Ascending aorta (tissue), 2 donors: ENCODE results near the gene BST1. TPM values are rescaled to one million over a fixed set of nuclear protein-coding genes. Genes with fewer than 3 reads are reported as not detected.

Source experiments
- DNase-seq, 2 donors: peaks; one replicate each; pipeline ENCODE4 v3.0.0-alpha.2; 2019; ENCODE audit warnings: low spot score in 2 of 2
- H3K27ac ChIP-seq, 2 donors: fragments of 200-600 bp; sonication (generic); one replicate each; pipeline ENCODE4 v1.5.1; 2016 to 2017; ENCODE audit warnings: mild to moderate bottlenecking in 1 of 2
- H3K27me3 ChIP-seq: fragments of 200-600 bp; sonication (generic); one replicate; pipeline ENCODE4 v1.5.1; 2017
- H3K36me3 ChIP-seq, 2 donors: fragments of 200-600 bp; sonication (generic); one replicate each; pipeline ENCODE4 v1.5.1; 2016
- H3K4me1 ChIP-seq, 2 donors: fragments of 200-600 bp; sonication (generic); one replicate each; pipeline ENCODE4 v1.5.1; 2016 to 2017; ENCODE audit warnings: mild to moderate bottlenecking in 1 of 2
- H3K4me3 ChIP-seq, 2 donors: fragments of 200-600 bp; sonication (generic); one replicate each; pipeline ENCODE4 v1.5.1; 2016 to 2017; ENCODE audit warnings: mild to moderate bottlenecking in 1 of 2
- H3K9me3 ChIP-seq, 2 donors: fragments of 200-600 bp; sonication (generic); one replicate each; pipeline ENCODE4 v1.5.1; 2016
- intact Hi-C: fragments of 100-400 bp; cut with DNase I; formaldehyde crosslinking; loops from one replicate; pipeline ENCODE4 v1.15.1; 2023
- total RNA-seq: library from RNA; depleted of rRNA; stranded (reverse); fragments of >200 nt; gene quantifications from one replicate; pipeline ENCODE4 v1.1.0, GENCODE V29; 2016
- TF ChIP-seq, protein P1 (sequence below), 3 experiments: fragments of 200-600 bp in 2 of 3; fragments of 450-650 bp in 1 of 3; sonication (generic) in 2 of 3; IDR thresholded peaks; one replicate each; pipeline ENCODE4 v1.5.1; 2016 to 2019; ENCODE audit warnings: antibody characterized with exemption in 3 of 3, mild to moderate bottlenecking in 1 of 3, moderate library complexity in 1 of 3

Gene BST1
- total RNA-seq, 1 donor from 2014 or later = 22.7 TPM

DNA sequence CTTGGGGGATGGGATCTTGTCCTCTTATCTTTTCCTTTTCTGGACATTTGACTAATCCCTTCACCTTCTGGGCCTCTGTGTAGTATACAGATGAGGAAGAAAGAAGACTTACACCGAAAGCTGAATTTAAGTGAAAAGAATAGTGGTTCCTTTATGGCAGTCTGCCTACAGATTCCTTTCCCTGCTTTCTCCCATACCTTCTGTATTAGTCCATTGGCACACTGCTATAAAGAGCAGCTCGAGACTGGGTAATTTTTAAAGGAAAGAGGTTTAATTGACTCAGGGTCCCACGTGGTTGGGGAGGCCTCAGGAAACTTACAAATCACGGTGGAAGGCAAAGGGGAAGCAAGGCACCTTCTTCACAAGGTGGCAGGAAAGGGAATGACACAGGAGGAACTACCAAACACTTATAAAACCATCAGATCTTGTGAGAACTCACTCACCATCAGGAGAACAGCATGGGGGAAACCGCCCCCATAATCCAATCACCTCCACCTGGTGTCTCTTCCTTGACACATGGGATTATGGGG lies 41.2 kb downstream of the BST1 start:
- Histone ChIP-seq H3K27me3 (no peaks in the 10 kb centered on the region), H3K4me1 (no peaks in the 10 kb centered on the region), H3K27ac (no peak overlapping the region), H3K9me3 (no peaks in the 10 kb centered on the region), H3K36me3 (no peaks in the 10 kb centered on the region), H3K4me3 (no peak overlapping the region)
- no peak for DNase-seq
- intact Hi-C loops = no loop called here
- TF ChIP-seq, protein P1, sequence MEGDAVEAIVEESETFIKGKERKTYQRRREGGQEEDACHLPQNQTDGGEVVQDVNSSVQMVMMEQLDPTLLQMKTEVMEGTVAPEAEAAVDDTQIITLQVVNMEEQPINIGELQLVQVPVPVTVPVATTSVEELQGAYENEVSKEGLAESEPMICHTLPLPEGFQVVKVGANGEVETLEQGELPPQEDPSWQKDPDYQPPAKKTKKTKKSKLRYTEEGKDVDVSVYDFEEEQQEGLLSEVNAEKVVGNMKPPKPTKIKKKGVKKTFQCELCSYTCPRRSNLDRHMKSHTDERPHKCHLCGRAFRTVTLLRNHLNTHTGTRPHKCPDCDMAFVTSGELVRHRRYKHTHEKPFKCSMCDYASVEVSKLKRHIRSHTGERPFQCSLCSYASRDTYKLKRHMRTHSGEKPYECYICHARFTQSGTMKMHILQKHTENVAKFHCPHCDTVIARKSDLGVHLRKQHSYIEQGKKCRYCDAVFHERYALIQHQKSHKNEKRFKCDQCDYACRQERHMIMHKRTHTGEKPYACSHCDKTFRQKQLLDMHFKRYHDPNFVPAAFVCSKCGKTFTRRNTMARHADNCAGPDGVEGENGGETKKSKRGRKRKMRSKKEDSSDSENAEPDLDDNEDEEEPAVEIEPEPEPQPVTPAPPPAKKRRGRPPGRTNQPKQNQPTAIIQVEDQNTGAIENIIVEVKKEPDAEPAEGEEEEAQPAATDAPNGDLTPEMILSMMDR (IDR thresholded peaks at IDR 0.05) = no peak

DNA sequence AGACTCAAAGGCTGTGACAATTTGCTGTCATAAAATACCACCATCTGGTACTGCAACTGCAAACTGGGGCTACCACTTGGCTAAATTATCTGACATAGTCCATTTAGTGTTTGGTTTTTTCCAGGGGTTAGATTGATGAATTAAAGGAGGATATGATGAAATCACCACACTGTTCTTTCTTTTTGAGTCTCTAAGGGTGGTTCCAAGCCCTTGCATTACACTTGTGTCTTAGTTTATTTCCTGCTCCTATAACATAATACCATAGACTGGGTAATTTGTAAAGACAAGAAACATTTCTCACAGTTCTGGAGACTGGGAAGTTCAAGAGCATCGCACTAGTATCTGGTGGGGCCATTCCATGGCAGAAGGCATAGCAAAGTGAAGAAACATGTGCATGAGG lies 43.2 kb downstream of the BST1 start:
- Histone ChIP-seq H3K27ac (no peak overlapping the region), H3K4me3 (no peak overlapping the region), H3K9me3 (no peaks in the 10 kb centered on the region), H3K4me1 (no peaks in the 10 kb centered on the region), H3K36me3 (no peaks in the 10 kb centered on the region), H3K27me3 (no peaks in the 10 kb centered on the region)
- no peak for DNase-seq
- TF ChIP-seq, protein P1 (IDR thresholded peaks at IDR 0.05) = no peak
- intact Hi-C loops = no loop called here

DNA sequence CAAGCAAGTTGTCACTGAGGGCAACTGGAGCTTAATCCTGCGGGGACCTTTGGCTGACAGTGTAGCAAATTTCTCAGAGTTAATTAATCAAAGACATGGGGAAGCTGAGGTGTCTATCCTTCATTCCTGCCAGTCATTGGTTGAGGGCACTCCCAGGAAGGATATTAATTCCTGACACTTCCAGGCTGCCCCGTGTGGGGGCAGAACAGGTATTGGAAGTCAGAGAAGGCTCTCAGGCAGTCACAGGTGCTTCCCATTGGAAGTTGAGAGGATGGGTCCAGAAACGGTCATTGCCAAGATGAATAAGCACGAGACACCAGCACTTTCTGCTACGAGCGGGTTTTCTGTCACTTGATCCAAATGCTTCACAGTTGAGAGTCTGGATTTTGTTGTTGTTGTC lies 46.1 kb downstream of the BST1 start:
- Histone ChIP-seq H3K4me3 (no peak overlapping the region), H3K27me3 (no peaks in the 10 kb centered on the region)
- intact Hi-C loops = no loop called here

DNA sequence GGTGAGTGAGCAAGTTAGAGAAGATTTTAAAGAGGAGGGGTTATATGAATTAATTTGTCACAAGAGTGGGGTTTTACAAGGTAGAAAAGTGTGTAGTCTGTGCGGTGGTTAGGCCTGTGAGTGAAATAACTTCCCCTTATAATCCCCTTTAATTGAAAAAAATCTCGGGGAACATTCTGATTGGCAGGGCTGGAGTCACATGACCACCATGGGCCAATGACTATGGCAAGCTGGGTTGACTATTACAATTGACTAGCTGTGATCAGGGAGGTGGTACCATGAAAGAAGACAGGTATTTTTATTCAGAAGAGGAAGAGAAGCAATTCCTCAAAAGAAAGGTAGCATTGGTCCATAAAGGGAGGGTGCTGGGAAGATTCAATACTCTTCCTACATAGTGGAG lies 48.3 kb downstream of the BST1 start:
- H3K4me1 ChIP-seq = no peaks in the 10 kb centered on the region
- TF ChIP-seq, protein P1 (IDR thresholded peaks at IDR 0.05) = no peak
- no peak for DNase-seq

More for the DNA sequence above, 46.1 kb downstream of the BST1 start:
- Histone ChIP-seq H3K4me1 (no peaks in the 10 kb centered on the region), H3K27ac (no peak overlapping the region), H3K9me3 (no peaks in the 10 kb centered on the region), H3K36me3 (no peaks in the 10 kb centered on the region)
- TF ChIP-seq, protein P1 (IDR thresholded peaks at IDR 0.05) = no peak
- DNase-seq = no peak

DNA sequence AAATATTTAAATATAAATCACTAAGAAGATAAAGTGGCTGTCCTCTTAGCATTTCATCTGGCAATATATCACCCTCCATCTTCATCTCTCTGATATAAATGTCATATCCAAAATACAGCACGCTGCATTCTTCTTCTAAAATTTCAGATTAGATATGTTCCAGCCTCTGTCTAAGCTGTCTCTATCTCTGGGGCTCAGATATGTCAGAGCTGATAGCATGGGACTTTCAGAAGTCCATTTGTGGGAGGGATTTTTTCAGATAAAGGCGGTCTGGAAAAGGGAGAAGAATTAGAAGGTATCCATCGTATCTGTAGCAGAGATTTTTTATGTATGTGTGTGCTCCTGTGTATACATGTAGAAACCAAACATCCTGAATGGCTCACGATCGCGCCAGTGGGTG lies 50.2 kb downstream of the BST1 start:
- TF ChIP-seq, protein P1 (IDR thresholded peaks at IDR 0.05) = no peak
- Histone ChIP-seq H3K36me3 (no peaks in the 10 kb centered on the region), H3K27ac (no peak overlapping the region), H3K4me1 (no peaks in the 10 kb centered on the region), H3K27me3 (no peaks in the 10 kb centered on the region), H3K9me3 (no peaks in the 10 kb centered on the region), H3K4me3 (no peak overlapping the region)
- no peak for DNase-seq
- intact Hi-C loops = no loop called here

More for the DNA sequence above, 48.3 kb downstream of the BST1 start:
- intact Hi-C loops = no loop called here
- H3K36me3 ChIP-seq = no peaks in the 10 kb centered on the region
- no peaks in the 10 kb centered on the region for H3K9me3 ChIP-seq
- no peak overlapping the region for H3K4me3 ChIP-seq
- no peaks in the 10 kb centered on the region for H3K27me3 ChIP-seq
- H3K27ac ChIP-seq = no peak overlapping the region

DNA sequence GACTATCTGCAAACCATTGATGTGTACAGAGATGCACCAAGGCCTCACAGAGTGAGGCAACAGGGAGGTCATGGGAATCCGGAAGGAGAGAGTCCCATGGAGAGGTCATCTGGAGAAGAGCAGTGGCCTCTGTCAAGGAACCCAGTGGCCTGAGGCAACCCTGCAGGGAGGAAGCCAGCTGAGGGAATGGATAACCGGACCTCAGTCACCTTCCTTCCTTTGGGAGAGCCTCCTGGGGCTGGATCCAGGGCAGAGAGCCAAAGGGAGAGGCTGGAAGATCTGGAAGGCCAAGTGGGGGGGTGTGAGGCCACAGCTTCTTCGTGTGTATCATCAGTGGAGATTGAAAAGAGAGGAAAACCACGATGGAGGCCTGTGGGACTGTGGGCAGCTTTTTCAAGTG lies 50.9 kb downstream of the BST1 start:
- Histone ChIP-seq H3K4me1 (no peaks in the 10 kb centered on the region), H3K27ac (no peak overlapping the region), H3K4me3 (no peak overlapping the region), H3K27me3 (no peaks in the 10 kb centered on the region), H3K9me3 (no peaks in the 10 kb centered on the region), H3K36me3 (no peaks in the 10 kb centered on the region)
- TF ChIP-seq, protein P1 (IDR thresholded peaks at IDR 0.05) = no peak
- intact Hi-C loops = no loop called here
- no peak for DNase-seq
